GM10248 (cell line): ENCODE data around the gene ANKRD13D.

ENCODE experiments used
- CTCF ChIA-PET: fragments of 300-600 bp; sonication (Branson Sonifier 250); formaldehyde crosslinking; extraction: SDS; loops from one replicate; lab custom pipeline; 2021; ENCODE audit warnings: antibody characterized with exemption; lab: Yijun Ruan, JAX
- POLR2A ChIA-PET: fragments of 350-650 bp; sonication (Branson Sonifier 250); formaldehyde crosslinking; extraction: SDS; loops from one replicate; lab custom pipeline; 2020; ENCODE audit warnings: antibody characterized with exemption; lab: Yijun Ruan, JAX
- DNase-seq: peaks from one replicate; pipeline ENCODE4 v3.0.0; 2012; ENCODE audit errors: extremely low spot score
- TF ChIP-seq, protein P1 (sequence below): IDR thresholded peaks from 2 replicates; pipeline ENCODE4 v1.5.1; 2012; ENCODE audit warnings: mild to moderate bottlenecking, low read depth; ENCODE audit errors: extremely low read depth, missing control alignments, control extremely low read depth

ANKRD13D gene

GRCh38 chr11:67306769-67307544 lies 17.9 kb downstream of the ANKRD13D start:
- TF ChIP-seq, protein P1, sequence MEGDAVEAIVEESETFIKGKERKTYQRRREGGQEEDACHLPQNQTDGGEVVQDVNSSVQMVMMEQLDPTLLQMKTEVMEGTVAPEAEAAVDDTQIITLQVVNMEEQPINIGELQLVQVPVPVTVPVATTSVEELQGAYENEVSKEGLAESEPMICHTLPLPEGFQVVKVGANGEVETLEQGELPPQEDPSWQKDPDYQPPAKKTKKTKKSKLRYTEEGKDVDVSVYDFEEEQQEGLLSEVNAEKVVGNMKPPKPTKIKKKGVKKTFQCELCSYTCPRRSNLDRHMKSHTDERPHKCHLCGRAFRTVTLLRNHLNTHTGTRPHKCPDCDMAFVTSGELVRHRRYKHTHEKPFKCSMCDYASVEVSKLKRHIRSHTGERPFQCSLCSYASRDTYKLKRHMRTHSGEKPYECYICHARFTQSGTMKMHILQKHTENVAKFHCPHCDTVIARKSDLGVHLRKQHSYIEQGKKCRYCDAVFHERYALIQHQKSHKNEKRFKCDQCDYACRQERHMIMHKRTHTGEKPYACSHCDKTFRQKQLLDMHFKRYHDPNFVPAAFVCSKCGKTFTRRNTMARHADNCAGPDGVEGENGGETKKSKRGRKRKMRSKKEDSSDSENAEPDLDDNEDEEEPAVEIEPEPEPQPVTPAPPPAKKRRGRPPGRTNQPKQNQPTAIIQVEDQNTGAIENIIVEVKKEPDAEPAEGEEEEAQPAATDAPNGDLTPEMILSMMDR, result no peak
- ChIA-PET CTCF (interaction anchor here (1.0 to 3.1 kb wide), 3 partner anchors 10 to 45 kb away, joined by 4 to 16 read pairs (median 6); no protein-coding TSS in a partner anchor), POLR2A (interaction anchor here (0.6 to 1.2 kb wide), 2 partner anchors 19 to 835 kb away, joined by 3 read pairs; no protein-coding TSS in a partner anchor)
- DNase-seq, result no peak

DNA sequence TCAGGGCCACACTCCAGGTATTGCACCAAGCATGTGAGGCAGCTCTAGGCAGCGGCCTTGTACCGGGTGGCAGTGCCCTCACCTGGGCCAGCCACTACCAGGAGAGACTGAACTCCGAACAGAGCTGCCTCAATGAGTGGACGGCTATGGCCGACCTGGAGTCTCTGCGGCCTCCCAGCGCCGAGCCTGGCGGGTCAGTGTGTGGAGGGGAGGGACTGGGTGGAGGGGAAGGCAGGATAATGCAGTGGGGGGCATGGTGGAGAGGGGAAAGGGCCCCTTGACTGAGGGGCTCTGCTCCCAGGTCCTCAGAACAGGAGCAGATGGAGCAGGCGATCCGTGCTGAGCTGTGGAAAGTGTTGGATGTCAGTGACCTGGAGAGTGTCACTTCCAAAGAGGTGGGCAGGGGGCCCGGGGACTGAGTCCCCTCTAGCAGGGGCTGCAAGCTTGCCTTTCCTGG lies 18.5 kb downstream of the ANKRD13D start:
- TF ChIP-seq, protein P1, result no peak
- ChIA-PET POLR2A (interaction anchor here (1.2 kb wide), 1 partner anchor 19 kb away, joined by 3 read pairs; no protein-coding TSS in a partner anchor), CTCF (interaction anchor here (1.0 to 3.1 kb wide), 6 partner anchors 10 to 45 kb away, joined by 3 to 16 read pairs (median 4); no protein-coding TSS in a partner anchor)
- DNase-seq, result no peak

- CTCF ChIA-PET, result interaction anchor here (0.9 to 3.1 kb wide), 6 partner anchors 9 to 46 kb away, joined by 3 to 16 read pairs (median 4); no protein-coding TSS in a partner anchor
- POLR2A ChIA-PET, result interaction anchor here (1.2 kb wide), 1 partner anchor 20 kb away, joined by 3 read pairs; no protein-coding TSS in a partner anchor
- DNase-seq, result peak; percentile 12
- TF ChIP-seq, protein P1, result no peak
These were observed 19.1 kb downstream of the ANKRD13D start for GRCh38 chr11:67308031-67308866.

- ChIA-PET POLR2A (no interaction called here), CTCF (interaction anchor here (0.9 to 3.1 kb wide), 5 partner anchors 8 to 46 kb away, joined by 3 to 16 read pairs (median 4); no protein-coding TSS in a partner anchor)
- TF ChIP-seq, protein P1, result no peak
- no peak for DNase-seq
These were observed 20.1 kb downstream of the ANKRD13D start for GRCh38 chr11:67309166-67309565.

DNA sequence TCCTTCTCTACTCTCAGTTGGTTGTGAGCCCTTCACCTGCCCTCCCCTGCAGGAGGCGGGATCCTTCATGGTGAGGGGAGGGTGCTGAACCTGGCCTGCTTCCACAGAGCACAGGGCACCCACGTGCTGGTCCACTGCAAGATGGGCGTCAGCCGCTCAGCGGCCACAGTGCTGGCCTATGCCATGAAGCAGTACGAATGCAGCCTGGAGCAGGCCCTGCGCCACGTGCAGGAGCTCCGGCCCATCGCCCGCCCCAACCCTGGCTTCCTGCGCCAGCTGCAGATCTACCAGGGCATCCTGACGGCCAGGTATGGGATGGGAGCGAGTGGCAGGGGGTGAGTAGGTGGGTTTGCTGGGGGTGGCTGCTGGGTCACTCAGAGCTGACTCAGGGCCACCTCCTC lies 20.6 kb downstream of the ANKRD13D start:
- TF ChIP-seq, protein P1, result no peak
- ChIA-PET CTCF (interaction anchor here (1.7 to 3.1 kb wide), 2 partner anchors 8 kb away, joined by 4 to 16 read pairs; no protein-coding TSS in a partner anchor), POLR2A (no interaction called here)
- no peak for DNase-seq
